DND-41 (cell line): ENCODE results near the gene NGDN.

Experiments used
- CTCF ChIP-seq: IDR thresholded peaks from 2 replicates; pipeline ENCODE4 v1.5.1; 2012; ENCODE audit warnings: borderline replicate concordance, low read length, moderate library complexity, mild to moderate bottlenecking; ENCODE audit not compliant: poor library complexity, severe bottlenecking; ENCODE audit errors: extremely low read depth
- EZH2 ChIP-seq: IDR thresholded peaks from 3 replicates; pipeline ENCODE4 v1.6.1; 2012; ENCODE audit warnings: borderline replicate concordance, low read depth, mild to moderate bottlenecking, moderate library complexity, low read length, inconsistent platforms; ENCODE audit not compliant: severe bottlenecking

- TF ChIP-seq CTCF (no peak), EZH2 (no peak)
Measured at GRCh38 chr14:23436327-23437132, 33.0 kb upstream of the NGDN start.
